Stimulated activated effector memory CD8-positive, alpha-beta T cell treated with anti-CD3 and anti-CD28 coated beads, Interleukin-12 subunit alpha, Interleukin-12 subunit beta, amount 100 ng/mL, for 72 hours (primary cell): Measurements from ENCODE around the gene SYCP3.
A peak's percentile ranks its signal among the peaks of the same experiment; 100 is the strongest.
"Not testable (repeated sequence)": the region's sequence is repeated elsewhere in the genome, so short reads cannot be mapped to it uniquely, and the experiment has no call there.

Experiments used
- ATAC-seq: fragments of 150-1000 bp; cut with Tn5 transposase; 2 replicates; pipeline ENCODE4 v1.10.0; 2021
- DNase-seq, 2 donors: peaks; one replicate each; pipeline ENCODE4 v3.0.0; 2021 to 2022; ENCODE audit warnings: low spot score in 2 of 2
- H3K27ac Mint-ChIP-seq: one replicate; pipeline ENCODE4 v1.8.0; 2022; ENCODE audit warnings: mild to moderate bottlenecking, mixed read lengths
- H3K36me3 Mint-ChIP-seq: one replicate; pipeline ENCODE4 v1.8.0; 2022; ENCODE audit warnings: mild to moderate bottlenecking, mixed read lengths
- H3K4me1 Mint-ChIP-seq: one replicate; pipeline ENCODE4 v1.8.0; 2022; ENCODE audit warnings: mixed read lengths
- H3K4me3 Mint-ChIP-seq: one replicate; pipeline ENCODE4 v1.8.0; 2022; ENCODE audit warnings: mild to moderate bottlenecking, mixed read lengths
- H3K9me3 Mint-ChIP-seq: one replicate; pipeline ENCODE4 v1.8.0; 2022; ENCODE audit warnings: mixed read lengths

SYCP3 gene

DNA sequence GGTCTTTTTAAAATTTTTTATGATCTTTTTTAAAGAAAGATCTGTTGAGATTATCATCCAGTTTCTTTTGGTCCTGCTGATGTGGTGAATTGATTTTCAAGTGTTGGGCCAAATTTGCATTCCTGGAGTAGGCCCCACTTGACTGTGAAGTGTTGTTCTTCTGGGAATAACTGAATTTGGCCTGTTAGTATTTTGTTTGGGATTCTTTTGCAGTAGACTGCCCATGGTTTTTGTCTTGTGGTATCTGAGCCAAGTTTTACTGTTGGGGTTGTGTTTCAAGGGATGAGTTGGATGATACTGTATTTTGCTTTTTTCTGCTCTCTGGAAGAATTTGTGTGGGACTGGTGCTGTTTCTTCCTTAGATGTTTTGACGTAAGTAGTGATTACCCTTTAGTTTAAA is 4.0 kb upstream of the SYCP3 start:
- Mint-ChIP-seq H3K4me3 (no peak overlapping the region), H3K36me3 (peaks cover 62% of the 10 kb centered on the region), H3K9me3 (no peaks in the 10 kb centered on the region), H3K27ac (peak overlapping the region; percentile 88), H3K4me1 (peaks cover 16% of the 10 kb centered on the region)
- DNase-seq (no peak), ATAC-seq (no peak)

DNA sequence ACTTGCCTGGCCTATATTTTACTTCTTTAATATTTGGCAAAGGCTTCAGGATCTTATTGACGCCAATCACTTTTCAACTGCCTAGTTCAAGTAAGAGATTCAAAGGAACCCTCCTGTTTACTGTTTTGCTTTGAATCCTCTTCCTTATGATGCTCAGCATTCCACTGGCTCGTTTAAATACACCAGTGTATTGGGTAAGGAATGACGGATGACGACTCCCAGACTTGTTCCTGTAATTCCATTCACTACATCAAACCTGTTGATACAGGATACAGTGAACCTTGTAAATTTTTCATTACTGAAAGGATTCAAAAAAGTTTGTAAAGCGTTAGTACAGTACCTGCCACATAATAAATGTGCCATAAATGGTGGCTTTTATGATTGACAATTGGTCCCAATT is 1.7 kb upstream of the SYCP3 start:
- no peak for DNase-seq
- Mint-ChIP-seq H3K4me3 (no peak overlapping the region), H3K9me3 (no peaks in the 10 kb centered on the region), H3K4me1 (peaks cover 16% of the 10 kb centered on the region), H3K27ac (no peak overlapping the region), H3K36me3 (peaks cover 42% of the 10 kb centered on the region)
- no peak for ATAC-seq

- H3K9me3 Mint-ChIP-seq = no peaks in the 10 kb centered on the region
- peaks cover 38% of the 10 kb centered on the region for H3K36me3 Mint-ChIP-seq
- no peak overlapping the region for H3K4me3 Mint-ChIP-seq
- no peak for ATAC-seq
- H3K27ac Mint-ChIP-seq = no peak overlapping the region
- peaks cover 16% of the 10 kb centered on the region for H3K4me1 Mint-ChIP-seq
- no peak for DNase-seq
These were observed 1.3 kb upstream of the SYCP3 start for GRCh38 chr12:101740566-101740965.

GRCh38 chr12:101737476-101737875 is 1.8 kb downstream of the SYCP3 start:
- Mint-ChIP-seq H3K36me3 (peaks cover 23% of the 10 kb centered on the region), H3K27ac (no peak overlapping the region), H3K4me3 (no peak overlapping the region), H3K9me3 (no peaks in the 10 kb centered on the region), H3K4me1 (no peaks in the 10 kb centered on the region)
- ATAC-seq = no peak
- no peak for DNase-seq

DNA sequence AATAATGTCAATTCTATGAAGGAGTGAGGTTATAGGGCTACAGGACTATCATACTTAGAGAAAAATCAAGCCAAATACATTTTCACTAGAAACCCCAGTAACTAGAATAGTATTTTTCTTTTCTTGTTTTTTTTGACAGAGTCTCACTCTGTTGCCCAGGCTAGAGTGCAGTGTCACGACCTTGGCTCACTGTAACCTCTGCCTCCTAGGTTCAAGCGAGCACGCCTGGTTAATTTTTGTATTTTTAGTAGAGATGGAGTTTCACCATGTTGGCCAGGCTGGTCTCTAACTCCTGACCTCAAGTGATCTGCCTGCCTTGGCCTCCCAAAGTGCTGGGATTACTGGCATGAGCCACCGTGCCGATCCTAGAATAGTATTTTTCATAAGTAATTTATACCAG is 4.8 kb downstream of the SYCP3 start:
- DNase-seq, ATAC-seq, H3K27ac Mint-ChIP-seq, H3K4me1 Mint-ChIP-seq, H3K4me3 Mint-ChIP-seq, H3K9me3 Mint-ChIP-seq: not testable (repeated sequence)
- H3K36me3 Mint-ChIP-seq = peaks cover 33% of the 10 kb centered on the region

GRCh38 chr12:101733166-101733565 is 6.1 kb downstream of the SYCP3 start:
- H3K4me3 Mint-ChIP-seq = no peak overlapping the region
- H3K36me3 Mint-ChIP-seq = peaks cover 45% of the 10 kb centered on the region
- no peak for DNase-seq
- no peaks in the 10 kb centered on the region for H3K9me3 Mint-ChIP-seq
- no peak for ATAC-seq
- H3K4me1 Mint-ChIP-seq = no peaks in the 10 kb centered on the region
- peak overlapping the region; percentile 26 for H3K27ac Mint-ChIP-seq

DNA sequence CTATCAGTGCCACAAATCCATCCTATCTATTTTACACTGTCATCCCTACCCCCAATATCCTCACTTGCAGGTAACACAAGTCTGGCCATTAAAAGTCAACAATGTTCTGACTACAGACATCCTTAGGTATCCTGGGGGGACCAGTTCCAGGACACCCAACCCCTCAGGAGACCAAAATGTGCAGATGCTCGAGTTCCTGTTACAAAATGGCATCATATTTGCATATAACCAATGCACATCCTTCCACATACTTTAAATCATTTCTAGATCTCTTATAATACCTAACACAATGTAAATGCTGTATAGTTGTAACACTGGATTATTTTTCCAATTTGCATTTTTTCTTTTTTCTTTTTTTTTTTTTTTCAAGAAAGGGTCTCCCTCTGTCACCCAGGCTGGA is 6.9 kb downstream of the SYCP3 start:
- Mint-ChIP-seq H3K36me3 (peaks cover 49% of the 10 kb centered on the region), H3K27ac (peak overlapping the region; percentile 15), H3K4me3 (no peak overlapping the region), H3K9me3 (no peaks in the 10 kb centered on the region), H3K4me1 (no peaks in the 10 kb centered on the region)
- ATAC-seq (no peak), DNase-seq (no peak)

GRCh38 chr12:101729842-101730241 is 9.4 kb downstream of the SYCP3 start:
- no peak for DNase-seq
- H3K4me3 Mint-ChIP-seq = no peak overlapping the region
- peaks cover 65% of the 10 kb centered on the region for H3K36me3 Mint-ChIP-seq
- H3K27ac Mint-ChIP-seq = no peak overlapping the region
- H3K4me1 Mint-ChIP-seq = no peaks in the 10 kb centered on the region
- H3K9me3 Mint-ChIP-seq = no peaks in the 10 kb centered on the region
- no peak for ATAC-seq

GRCh38 chr12:101727098-101727497 is 12.2 kb downstream of the SYCP3 start:
- H3K9me3 Mint-ChIP-seq = no peaks in the 10 kb centered on the region
- H3K4me1 Mint-ChIP-seq = no peaks in the 10 kb centered on the region
- ATAC-seq (no peak), DNase-seq (no peak)
- peaks cover 57% of the 10 kb centered on the region for H3K36me3 Mint-ChIP-seq
- H3K27ac Mint-ChIP-seq = no peak overlapping the region
- no peak overlapping the region for H3K4me3 Mint-ChIP-seq

DNA sequence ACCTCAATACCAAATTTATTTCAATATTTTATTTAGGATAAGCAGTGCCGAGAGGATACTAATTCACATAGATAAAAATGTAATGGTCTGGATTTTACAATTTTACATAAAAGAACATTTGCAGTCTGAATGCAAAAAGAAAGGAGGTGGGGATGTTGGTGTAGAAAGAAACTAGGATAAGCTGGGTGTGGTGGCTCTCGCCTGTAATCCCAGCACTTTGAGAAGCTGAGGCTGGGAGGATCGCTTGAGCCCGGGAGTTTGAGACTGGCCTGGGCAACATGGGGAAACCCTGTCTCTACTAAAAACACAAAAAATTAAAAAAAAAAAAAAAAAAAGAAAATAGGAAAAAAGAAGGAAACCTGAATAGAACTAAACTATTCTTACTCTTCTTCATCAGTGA is 16.9 kb downstream of the SYCP3 start:
- ATAC-seq (no peak), DNase-seq (no peak)
- H3K27ac Mint-ChIP-seq = no peak overlapping the region
- H3K36me3 Mint-ChIP-seq = peaks cover 26% of the 10 kb centered on the region
- H3K4me1 Mint-ChIP-seq = no peaks in the 10 kb centered on the region
- H3K9me3 Mint-ChIP-seq = no peaks in the 10 kb centered on the region
- H3K4me3 Mint-ChIP-seq = no peak overlapping the region

DNA sequence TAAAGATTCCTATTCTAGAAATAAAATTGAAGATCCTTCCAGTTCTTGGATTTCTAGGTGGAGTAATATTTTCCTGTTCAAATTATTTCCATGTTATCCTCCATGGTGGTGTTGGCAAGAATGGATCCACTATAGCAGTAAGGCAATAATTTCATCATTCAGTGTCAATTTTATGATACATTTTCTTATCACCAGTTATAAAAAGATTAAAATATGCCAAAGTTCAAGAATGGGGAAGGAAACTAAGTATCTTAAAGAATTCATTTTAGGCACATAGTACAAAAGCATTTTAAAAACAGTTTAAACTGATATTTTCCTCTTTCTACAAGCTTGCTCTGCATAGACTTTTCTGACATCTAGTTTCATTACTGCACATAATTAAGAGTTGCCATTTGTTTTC is 19.1 kb downstream of the SYCP3 start:
- no peak overlapping the region for H3K27ac Mint-ChIP-seq
- H3K36me3 Mint-ChIP-seq = peaks cover 10% of the 10 kb centered on the region
- no peaks in the 10 kb centered on the region for H3K9me3 Mint-ChIP-seq
- DNase-seq = no peak
- no peak for ATAC-seq
- H3K4me1 Mint-ChIP-seq = no peaks in the 10 kb centered on the region
- H3K4me3 Mint-ChIP-seq = no peak overlapping the region

DNA sequence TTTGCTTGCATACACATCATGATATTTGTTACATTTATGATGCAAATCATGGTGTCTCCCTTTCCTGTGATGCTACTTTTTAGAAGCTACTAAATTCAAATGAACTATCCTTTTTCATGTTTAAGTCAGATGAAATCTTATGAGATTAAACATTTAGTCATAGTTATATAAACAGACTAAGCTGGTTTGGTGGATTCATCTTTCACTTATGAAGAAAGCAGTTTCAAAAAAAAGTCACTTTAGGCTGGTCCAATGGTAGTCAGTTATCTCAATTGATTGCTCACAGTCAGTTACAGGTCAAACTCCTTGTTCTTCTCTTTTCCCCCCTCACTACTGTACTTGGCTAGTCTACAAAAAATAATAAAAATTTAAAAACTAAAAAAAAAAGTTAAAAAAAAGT is 19.7 kb downstream of the SYCP3 start:
- peaks cover 5% of the 10 kb centered on the region for H3K36me3 Mint-ChIP-seq
- DNase-seq (no peak), ATAC-seq (no peak)
- no peak overlapping the region for H3K4me3 Mint-ChIP-seq
- no peaks in the 10 kb centered on the region for H3K9me3 Mint-ChIP-seq
- no peaks in the 10 kb centered on the region for H3K4me1 Mint-ChIP-seq
- no peak overlapping the region for H3K27ac Mint-ChIP-seq

- Mint-ChIP-seq H3K27ac (no peak overlapping the region), H3K4me1 (no peaks in the 10 kb centered on the region), H3K4me3 (no peak overlapping the region), H3K9me3 (no peaks in the 10 kb centered on the region), H3K36me3 (no peaks in the 10 kb centered on the region)
- no peak for ATAC-seq
- no peak for DNase-seq
These were observed 24.3 kb downstream of the SYCP3 start for GRCh38 chr12:101714877-101715444.

DNA sequence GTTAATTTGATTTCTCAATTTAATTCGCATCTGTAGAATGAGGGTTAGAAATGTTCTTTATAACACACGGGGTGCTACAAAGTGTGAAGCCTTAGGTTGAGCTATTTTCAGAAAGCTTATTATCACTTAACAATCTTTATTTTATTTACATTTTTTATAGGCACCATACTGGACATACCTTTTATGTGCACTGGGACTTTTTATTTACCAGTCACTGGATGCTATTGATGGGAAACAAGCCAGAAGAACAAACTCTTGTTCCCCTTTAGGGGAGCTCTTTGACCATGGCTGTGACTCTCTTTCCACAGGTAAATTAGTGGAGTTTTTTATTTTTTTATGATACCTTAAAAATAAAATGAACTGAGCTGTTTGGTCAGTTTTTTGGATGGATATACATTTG is 25.3 kb downstream of the SYCP3 start:
- ATAC-seq = no peak
- DNase-seq = no peak
- Mint-ChIP-seq H3K9me3 (no peaks in the 10 kb centered on the region), H3K36me3 (no peaks in the 10 kb centered on the region), H3K4me3 (no peak overlapping the region), H3K27ac (no peak overlapping the region), H3K4me1 (peaks cover 8% of the 10 kb centered on the region)

- Mint-ChIP-seq H3K4me3 (no peak overlapping the region), H3K4me1 (peaks cover 8% of the 10 kb centered on the region), H3K27ac (peak overlapping the region; percentile 79), H3K9me3 (no peaks in the 10 kb centered on the region), H3K36me3 (no peaks in the 10 kb centered on the region)
- ATAC-seq (no peak), DNase-seq (no peak)
These were observed 26.1 kb downstream of the SYCP3 start for GRCh38 chr12:101713059-101713682.

- H3K27ac Mint-ChIP-seq = no peak overlapping the region
- DNase-seq (no peak), ATAC-seq (no peak)
- H3K9me3 Mint-ChIP-seq = no peaks in the 10 kb centered on the region
- no peak overlapping the region for H3K4me3 Mint-ChIP-seq
- no peaks in the 10 kb centered on the region for H3K36me3 Mint-ChIP-seq
- peaks cover 20% of the 10 kb centered on the region for H3K4me1 Mint-ChIP-seq
These were observed 29.0 kb downstream of the SYCP3 start for GRCh38 chr12:101710288-101710687.
